HAP-1 (cell line): ENCODE measurements around the gene SUSD3.

Experiments
- DNase-seq, 2 experiments: peaks; one replicate each; pipeline ENCODE4 v3.0.0-alpha.2; 2016 to 2020; ENCODE audit warnings: low spot score in 2 of 2
- H3K27me3 ChIP-seq: fragments of 250-450 bp; sonication (Bioruptor Pico); 2 replicates; pipeline ENCODE4 v1.5.1; 2020; ENCODE audit warnings: low read depth, mild to moderate bottlenecking, moderate library complexity
- H3K36me3 ChIP-seq: fragments of 250-450 bp; sonication (Bioruptor Pico); replicated peaks from 2 replicates; pipeline ENCODE4 v1.5.1; 2020; ENCODE audit warnings: mild to moderate bottlenecking
- H3K4me1 ChIP-seq: fragments of 250-450 bp; sonication (Bioruptor Pico); 2 replicates; pipeline ENCODE4 v1.5.1; 2020; ENCODE audit warnings: mild to moderate bottlenecking
- H3K4me3 ChIP-seq: fragments of 250-450 bp; sonication (Bioruptor Pico); 2 replicates; pipeline ENCODE4 v1.5.1; 2020; ENCODE audit warnings: mild to moderate bottlenecking, moderate library complexity
- H3K9me3 ChIP-seq: fragments of 250-450 bp; sonication (Bioruptor Pico); 2 replicates; pipeline ENCODE4 v1.5.1; 2020; ENCODE audit warnings: mild to moderate bottlenecking, moderate library complexity
- in situ Hi-C: fragments of 300-500 bp; cut with MboI; formaldehyde crosslinking; loops from 3 replicates; pipeline ENCODE4 v1.14.3; 2020; ENCODE audit warnings: low sequenced_read_pairs, inconsistent platforms, mixed read lengths

Gene SUSD3

GRCh38 chr9:93022721-93023520 lies 35.6 kb upstream of the SUSD3 start:
- Histone ChIP-seq H3K4me3 (no peak overlapping the region), H3K4me1 (no peaks in the 10 kb centered on the region), H3K9me3 (no peaks in the 10 kb centered on the region), H3K36me3 (no peaks in the 10 kb centered on the region), H3K27me3 (no peaks in the 10 kb centered on the region)
- in situ Hi-C loops: no loop called here
- DNase-seq: no peak

- in situ Hi-C loops: no loop called here
- no peaks in the 10 kb centered on the region for H3K4me1 ChIP-seq
- DNase-seq: no peak
- H3K4me3 ChIP-seq: no peak overlapping the region
- no peaks in the 10 kb centered on the region for H3K36me3 ChIP-seq
- no peaks in the 10 kb centered on the region for H3K9me3 ChIP-seq
- H3K27me3 ChIP-seq: no peaks in the 10 kb centered on the region
These were observed 35.0 kb upstream of the SUSD3 start for GRCh38 chr9:93023521-93023815.

GRCh38 chr9:93024646-93024910 lies 33.9 kb upstream of the SUSD3 start:
- in situ Hi-C loops: no loop called here
- no peak for DNase-seq
- no peaks in the 10 kb centered on the region for H3K27me3 ChIP-seq
- H3K4me3 ChIP-seq: no peak overlapping the region
- H3K36me3 ChIP-seq: no peaks in the 10 kb centered on the region
- no peaks in the 10 kb centered on the region for H3K9me3 ChIP-seq
- no peaks in the 10 kb centered on the region for H3K4me1 ChIP-seq

- Histone ChIP-seq H3K4me3 (no peak overlapping the region), H3K4me1 (no peaks in the 10 kb centered on the region), H3K36me3 (no peaks in the 10 kb centered on the region), H3K9me3 (no peaks in the 10 kb centered on the region), H3K27me3 (no peaks in the 10 kb centered on the region)
- in situ Hi-C loops: no loop called here
- no peak for DNase-seq
These were observed 33.4 kb upstream of the SUSD3 start for GRCh38 chr9:93024986-93025630.

- in situ Hi-C loops: no loop called here
- Histone ChIP-seq H3K36me3 (no peaks in the 10 kb centered on the region), H3K9me3 (no peaks in the 10 kb centered on the region), H3K27me3 (no peaks in the 10 kb centered on the region), H3K4me1 (no peaks in the 10 kb centered on the region), H3K4me3 (no peak overlapping the region)
- DNase-seq: no peak
These were observed 32.8 kb upstream of the SUSD3 start for GRCh38 chr9:93025736-93026135.

- H3K9me3 ChIP-seq: no peaks in the 10 kb centered on the region
- DNase-seq: no peak
- H3K36me3 ChIP-seq: no peaks in the 10 kb centered on the region
- in situ Hi-C loops: no loop called here
- H3K4me3 ChIP-seq: no peak overlapping the region
- H3K27me3 ChIP-seq: no peaks in the 10 kb centered on the region
- H3K4me1 ChIP-seq: no peaks in the 10 kb centered on the region
These were observed 31.9 kb upstream of the SUSD3 start for GRCh38 chr9:93026640-93027039.

- Histone ChIP-seq H3K36me3 (no peaks in the 10 kb centered on the region), H3K27me3 (no peaks in the 10 kb centered on the region), H3K4me3 (no peak overlapping the region)
These were observed 30.8 kb upstream of the SUSD3 start for GRCh38 chr9:93027750-93028149.

GRCh38 chr9:93028448-93029006 lies 30.0 kb upstream of the SUSD3 start:
- Histone ChIP-seq H3K27me3 (no peaks in the 10 kb centered on the region), H3K36me3 (no peaks in the 10 kb centered on the region), H3K4me1 (no peaks in the 10 kb centered on the region), H3K4me3 (no peak overlapping the region), H3K9me3 (no peaks in the 10 kb centered on the region)
- in situ Hi-C loops: no loop called here
- no peak for DNase-seq

More at GRCh38 chr9:93027750-93028149, 30.8 kb upstream of the SUSD3 start:
- Histone ChIP-seq H3K4me1 (no peaks in the 10 kb centered on the region), H3K9me3 (no peaks in the 10 kb centered on the region)
- DNase-seq: no peak
- in situ Hi-C loops: no loop called here

- H3K4me3 ChIP-seq: no peak overlapping the region
- in situ Hi-C loops: no loop called here
- DNase-seq: no peak
- H3K36me3 ChIP-seq: no peaks in the 10 kb centered on the region
- no peaks in the 10 kb centered on the region for H3K9me3 ChIP-seq
- no peaks in the 10 kb centered on the region for H3K27me3 ChIP-seq
- H3K4me1 ChIP-seq: no peaks in the 10 kb centered on the region
These were observed 27.6 kb upstream of the SUSD3 start for GRCh38 chr9:93030642-93031628.

GRCh38 chr9:93031629-93032430 lies 26.7 kb upstream of the SUSD3 start:
- Histone ChIP-seq H3K27me3 (no peaks in the 10 kb centered on the region), H3K36me3 (no peaks in the 10 kb centered on the region), H3K4me1 (no peaks in the 10 kb centered on the region), H3K9me3 (no peaks in the 10 kb centered on the region), H3K4me3 (no peak overlapping the region)
- in situ Hi-C loops: no loop called here
- DNase-seq: no peak

GRCh38 chr9:93032545-93032944 lies 26.0 kb upstream of the SUSD3 start:
- Histone ChIP-seq H3K36me3 (no peaks in the 10 kb centered on the region), H3K27me3 (no peaks in the 10 kb centered on the region), H3K4me1 (no peaks in the 10 kb centered on the region), H3K4me3 (no peak overlapping the region), H3K9me3 (no peaks in the 10 kb centered on the region)
- in situ Hi-C loops: no loop called here
- no peak for DNase-seq

GRCh38 chr9:93033531-93033930 lies 25.0 kb upstream of the SUSD3 start:
- in situ Hi-C loops: no loop called here
- no peak overlapping the region for H3K4me3 ChIP-seq

GRCh38 chr9:93035106-93035660 lies 23.3 kb upstream of the SUSD3 start:
- in situ Hi-C loops: no loop called here
- no peaks in the 10 kb centered on the region for H3K4me1 ChIP-seq
- no peak overlapping the region for H3K4me3 ChIP-seq
- H3K27me3 ChIP-seq: no peaks in the 10 kb centered on the region
- H3K36me3 ChIP-seq: no peaks in the 10 kb centered on the region
- no peak for DNase-seq
- no peaks in the 10 kb centered on the region for H3K9me3 ChIP-seq

More at GRCh38 chr9:93033531-93033930, 25.0 kb upstream of the SUSD3 start:
- no peaks in the 10 kb centered on the region for H3K36me3 ChIP-seq
- no peaks in the 10 kb centered on the region for H3K9me3 ChIP-seq
- no peaks in the 10 kb centered on the region for H3K27me3 ChIP-seq
- DNase-seq: no peak
- no peaks in the 10 kb centered on the region for H3K4me1 ChIP-seq
